Measurements from ENCODE around the gene HNRNPUL1. TPM values are rescaled to one million over a fixed set of nuclear protein-coding genes. Genes with fewer than 3 reads are reported as not detected.

HNRNPUL1 gene
- total RNA-seq, 1 experiment from 2014 or later = 70.9 TPM

- DNase-seq (ENCODE audit: low spot score) = peak; percentile 80
Measured at GRCh38 chr19:41353466-41354342, 89.5 kb downstream of the HNRNPUL1 start, which contains the start of gene TGFB1. Gene TGFB1, minus strand, starts transcription at chr19:41353922. Its CDS starts 878 bp downstream, at chr19:41353044.

- DNase-seq (ENCODE audit: low spot score) = no peak
Measured at GRCh38 chr19:41354343-41354953, 90.3 kb downstream of the HNRNPUL1 start.

DNA sequence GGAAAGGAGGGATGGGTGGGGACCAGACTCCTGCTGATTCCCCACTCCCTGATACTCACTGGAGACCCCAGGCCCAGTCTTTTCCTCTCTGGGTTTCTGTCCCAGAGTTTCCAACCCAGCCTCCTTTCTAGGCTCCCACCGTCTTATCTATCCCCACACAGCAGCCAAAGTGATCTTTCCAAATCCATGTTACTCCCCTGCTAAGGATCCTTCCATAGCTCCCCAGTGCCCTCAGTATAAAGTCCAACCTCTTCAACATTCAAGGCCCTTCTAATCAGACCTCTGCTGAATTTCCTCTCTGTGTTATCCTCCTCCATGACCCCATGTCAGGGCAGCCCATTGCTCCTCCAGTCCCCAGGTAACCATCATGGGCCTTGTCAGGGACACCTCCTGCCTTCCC is 90.9 kb downstream of the HNRNPUL1 start:
- DNase-seq (ENCODE audit: low spot score) = no peak

- DNase-seq (ENCODE audit: low spot score) = no peak
Measured at GRCh38 chr19:41355802-41356201, 91.6 kb downstream of the HNRNPUL1 start.

DNA sequence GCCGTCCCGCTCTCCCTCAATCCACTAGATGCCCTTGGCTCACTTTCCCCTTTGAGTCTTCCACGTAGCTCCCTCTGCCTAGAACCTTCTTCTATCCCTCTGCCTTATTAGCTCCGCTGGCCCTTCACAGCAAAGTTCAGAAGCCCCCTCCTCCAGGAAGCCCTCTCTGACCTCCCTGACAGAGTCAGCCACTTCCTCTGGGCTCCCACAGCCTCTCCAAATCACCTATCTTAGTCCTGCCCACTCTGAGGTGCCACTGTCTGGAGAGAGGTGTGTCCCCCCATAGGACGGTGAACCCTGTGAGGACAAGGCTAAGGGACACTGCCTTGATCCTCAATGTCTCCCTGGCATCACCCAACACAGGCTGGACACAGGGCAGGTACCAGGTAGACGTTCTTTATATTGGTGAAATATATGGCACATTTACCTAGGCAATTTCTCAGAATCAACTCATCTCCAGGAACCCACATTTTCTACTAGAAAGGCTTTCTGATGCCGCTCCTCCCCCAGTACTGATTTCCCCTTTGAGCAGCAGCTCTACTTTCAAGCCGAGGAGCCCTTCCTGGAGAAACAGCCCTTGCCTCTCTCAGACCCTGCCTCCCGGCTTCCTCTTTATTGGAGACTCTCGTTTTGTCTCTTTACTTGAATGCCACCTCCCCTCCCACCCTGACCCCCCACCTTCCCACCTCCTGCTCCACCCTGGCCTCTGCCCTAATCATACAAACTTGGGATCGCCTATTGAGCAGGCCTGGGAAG is 93.0 kb downstream of the HNRNPUL1 start:
- no peak for DNase-seq (ENCODE audit: low spot score)

Other genes starting within 250 kb of the HNRNPUL1 start
- gene CYP2A13, start 175.9 kb upstream of the HNRNPUL1 start, total RNA-seq (2014; rRNA removed; shearing (Covaris generic)) = not detected in 2 replicates
- gene CYP2F1, start 149.9 kb upstream of the HNRNPUL1 start, total RNA-seq (2014; rRNA removed; shearing (Covaris generic)) = not detected in 2 replicates
- gene CYP2S1, start 71.2 kb upstream of the HNRNPUL1 start, total RNA-seq (2014; rRNA removed; shearing (Covaris generic)) = 3.0 and 4.1 TPM in 2 replicates
- gene AXL, start 45.1 kb upstream of the HNRNPUL1 start, total RNA-seq (2014; rRNA removed; shearing (Covaris generic)) = 97.8 and 105 TPM in 2 replicates
- 4.6 and 7.8 TPM in 2 replicates for gene CCDC97, start 45.8 kb downstream of the HNRNPUL1 start, total RNA-seq (2014; rRNA removed; shearing (Covaris generic))
- gene TGFB1, start 89.5 kb downstream of the HNRNPUL1 start, total RNA-seq (2014; rRNA removed; shearing (Covaris generic)) = 12.5 and 15.4 TPM in 2 replicates
- gene B9D2, start 99.8 kb downstream of the HNRNPUL1 start, total RNA-seq (2014; rRNA removed; shearing (Covaris generic)) = 7.5 and 9.3 TPM in 2 replicates
- 0.08 and 0.97 TPM in 2 replicates for gene TMEM91, start 112.2 kb downstream of the HNRNPUL1 start, total RNA-seq (2014; rRNA removed; shearing (Covaris generic))
- gene EXOSC5, start 133.0 kb downstream of the HNRNPUL1 start, total RNA-seq (2014; rRNA removed; shearing (Covaris generic)) = 28.5 and 28.9 TPM in 2 replicates
- gene BCKDHA, start 133.4 kb downstream of the HNRNPUL1 start, total RNA-seq (2014; rRNA removed; shearing (Covaris generic)) = 32.6 and 47.7 TPM in 2 replicates
- gene B3GNT8, start 163.0 kb downstream of the HNRNPUL1 start, total RNA-seq (2014; rRNA removed; shearing (Covaris generic)) = not detected in 2 replicates
- gene DMAC2, start 175.5 kb downstream of the HNRNPUL1 start, total RNA-seq (2014; rRNA removed; shearing (Covaris generic)) = 36.7 and 52.1 TPM in 2 replicates
- gene ERICH4, start 178.8 kb downstream of the HNRNPUL1 start, total RNA-seq (2014; rRNA removed; shearing (Covaris generic)) = not detected in 2 replicates

All from H4 (cell line).